Measurements from ENCODE around the gene ZNF559.
"Not testable (repeated sequence)": the region's sequence is repeated elsewhere in the genome, so short reads cannot be mapped to it uniquely, and the experiment has no call there.

The ZNF559 gene

GRCh38 chr19:9323919-9324583 lies at the start of gene ZNF559:
Gene ZNF559 (plus strand): TSS chr19:9324179. CDS start chr19:9338550, 14,371 bp downstream.
- peak; percentile 95 for DNase-seq

DNA sequence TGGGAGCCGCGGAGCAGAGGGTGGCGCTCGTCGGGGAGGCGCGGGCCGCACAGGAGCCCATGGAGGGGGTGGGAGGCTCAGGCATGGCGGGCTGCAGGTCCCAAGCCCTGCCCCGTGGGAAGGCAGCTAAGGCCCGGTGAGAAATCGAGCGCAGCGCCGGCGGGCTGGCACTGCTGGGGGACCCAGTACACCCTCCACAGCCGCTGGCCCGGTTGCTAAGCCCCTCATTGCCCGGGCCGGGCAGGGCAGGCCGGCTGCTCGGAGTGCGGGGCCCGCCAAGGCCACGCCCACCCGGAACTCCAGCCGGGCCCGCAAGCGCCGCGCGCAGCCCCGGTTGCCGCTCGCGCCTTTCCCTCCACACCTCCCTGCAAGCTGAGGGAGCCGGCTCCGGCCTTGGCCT lies 40.5 kb upstream of the ZNF559 start:
- DNase-seq, result not testable (repeated sequence)

- no peak for DNase-seq
Observed at GRCh38 chr19:9289231-9289884, 34.6 kb upstream of the ZNF559 start.

DNA sequence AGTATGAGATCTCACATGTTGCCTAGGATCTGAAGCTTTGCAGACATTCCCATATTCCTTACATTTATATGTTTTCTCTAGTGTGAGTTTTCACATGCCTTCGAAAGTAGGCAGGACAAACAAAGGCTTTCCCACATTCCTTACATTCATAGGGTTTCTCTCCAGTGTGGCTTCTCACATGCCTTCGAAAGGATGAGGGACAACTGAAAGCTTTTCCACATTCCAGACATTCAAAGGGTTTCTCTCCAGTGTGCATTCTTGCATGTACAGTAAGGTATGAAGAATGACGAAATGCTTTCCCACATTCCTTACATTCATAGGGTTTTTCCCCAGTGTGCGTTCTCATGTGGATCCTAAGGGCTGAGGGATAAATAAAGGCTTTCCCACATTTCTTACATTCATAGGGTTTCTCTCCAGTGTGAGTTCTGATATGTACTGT lies 28.5 kb upstream of the ZNF559 start:
- DNase-seq, result no peak

DNA sequence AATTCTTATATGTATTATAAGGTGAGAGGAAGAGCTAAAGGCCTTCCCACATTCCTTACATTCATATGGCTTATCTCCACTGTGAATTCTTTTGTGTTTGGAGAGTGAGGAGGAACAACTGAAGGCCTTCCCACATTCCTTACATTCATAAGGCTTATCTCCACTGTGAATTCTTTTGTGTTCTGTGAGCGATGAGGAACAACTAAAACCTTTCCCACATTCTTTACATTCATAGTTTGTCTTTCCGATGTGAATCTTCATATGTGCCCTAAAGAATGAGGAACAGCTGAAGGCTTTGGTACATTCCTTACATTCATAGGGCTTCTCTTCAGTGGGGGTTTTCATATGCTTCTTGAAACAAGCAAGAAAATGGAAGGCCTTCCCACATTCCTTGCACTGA lies 27.6 kb upstream of the ZNF559 start:
- DNase-seq, result no peak

DNA sequence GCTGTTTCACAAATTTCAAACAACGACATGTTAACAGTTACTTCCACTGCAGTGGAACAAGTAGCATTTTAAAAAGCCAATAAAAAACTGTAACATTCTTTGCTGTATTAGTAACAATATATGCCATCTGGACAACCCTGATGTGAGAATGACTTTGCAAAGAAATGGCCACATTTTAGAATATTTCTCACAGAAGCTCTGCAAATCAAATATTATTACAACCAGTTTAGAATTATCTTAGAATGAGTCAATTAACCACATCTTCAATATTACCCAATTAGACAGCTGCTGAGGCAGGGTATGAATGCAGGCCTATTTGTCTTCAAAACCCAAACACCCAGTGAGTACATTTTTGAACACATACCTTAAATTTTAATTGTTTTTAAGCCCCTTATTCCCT lies 17.5 kb upstream of the ZNF559 start:
- no peak for DNase-seq

- DNase-seq, result no peak
Observed at GRCh38 chr19:9308091-9308770, 15.7 kb upstream of the ZNF559 start.

- DNase-seq, result peak; percentile 75
Observed at GRCh38 chr19:9309139-9309973, 14.6 kb upstream of the ZNF559 start, which contains the start of gene ZNF699. Gene ZNF699 (minus strand): TSS chr19:9309838. CDS start chr19:9305119, 4,719 bp downstream.

- DNase-seq, result peak; percentile 75
Observed at GRCh38 chr19:9309974-9310446, 14.0 kb upstream of the ZNF559 start.

DNA sequence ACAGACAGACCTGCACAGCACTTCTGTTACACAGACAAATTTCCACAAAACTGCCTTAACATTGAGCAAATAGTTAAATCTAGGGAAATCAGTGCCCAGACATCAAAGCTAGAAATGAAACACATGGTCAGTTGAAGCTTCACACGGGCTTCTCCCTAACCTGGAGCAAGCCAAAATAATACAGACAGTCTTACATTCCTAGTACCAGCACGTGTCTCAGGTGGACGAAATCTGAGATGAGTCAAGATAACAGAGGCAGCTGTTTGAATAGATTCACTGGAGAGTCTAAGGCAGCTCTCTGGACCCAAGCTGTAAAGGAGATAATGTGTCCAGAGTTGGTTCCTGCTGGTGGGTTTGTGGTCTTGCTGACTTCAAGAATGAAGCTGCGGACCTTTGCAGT lies 10.2 kb upstream of the ZNF559 start:
- no peak for DNase-seq

GRCh38 chr19:9321338-9321737 lies 2.6 kb upstream of the ZNF559 start:
- no peak for DNase-seq

GRCh38 chr19:9321756-9322155 lies 2.2 kb upstream of the ZNF559 start:
- not testable (repeated sequence) for DNase-seq

DNA sequence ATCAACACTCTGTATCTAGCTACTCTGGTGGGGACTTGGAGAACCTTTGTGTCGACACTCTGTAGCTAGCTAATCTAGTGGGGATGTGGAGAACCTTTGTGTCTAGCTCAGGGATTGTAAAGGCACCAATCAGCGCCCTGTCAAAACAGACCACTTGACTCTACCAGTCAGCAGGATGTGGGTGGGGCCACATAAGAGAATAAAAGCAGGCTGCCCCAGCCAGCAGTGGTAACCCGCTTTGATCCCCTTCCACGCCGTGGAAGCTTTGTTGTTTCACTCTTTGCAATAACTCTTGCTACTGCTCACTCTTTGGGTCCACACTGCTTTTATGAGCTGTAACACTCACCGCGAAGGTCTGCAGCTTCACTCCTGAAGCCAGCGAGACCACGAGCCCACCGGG lies 1.8 kb upstream of the ZNF559 start:
- DNase-seq, result not testable (repeated sequence)

DNA sequence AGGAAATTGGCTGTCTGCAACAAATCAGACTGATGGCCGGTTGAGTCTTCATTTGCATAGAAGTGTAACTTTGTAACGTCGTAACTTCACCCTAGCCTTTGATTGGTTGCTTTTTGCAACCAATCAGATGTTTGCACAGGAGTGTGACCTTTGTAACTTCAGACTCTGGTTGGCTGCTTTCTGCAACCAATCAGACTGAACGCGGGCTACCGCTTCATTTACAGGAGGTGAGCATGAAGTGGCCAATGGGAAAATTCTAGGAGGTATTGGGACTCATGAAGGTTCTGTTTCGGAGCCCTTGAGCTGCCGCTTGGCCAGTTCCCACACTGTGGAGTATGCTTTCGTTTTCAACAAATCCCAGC lies 441 bp upstream of the ZNF559 start:
- peak; percentile 68 for DNase-seq

DNA sequence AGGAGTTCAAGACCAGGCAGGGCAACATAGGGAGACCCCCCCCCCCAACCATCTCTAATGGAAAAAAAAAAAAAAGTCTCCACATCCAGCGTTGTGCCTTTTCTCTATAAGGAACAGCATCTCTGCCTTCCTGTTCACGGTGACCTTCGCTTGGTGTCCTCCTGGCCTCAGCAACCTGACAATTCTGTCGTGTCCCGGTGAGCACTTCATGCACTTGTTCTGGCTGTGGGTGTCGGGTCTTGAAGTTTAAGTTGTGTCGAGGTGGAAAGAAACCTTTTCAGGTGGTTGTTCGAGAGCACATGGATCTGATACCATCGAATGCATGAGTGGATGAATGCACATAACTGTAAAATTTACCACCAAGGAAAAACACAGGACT lies 594 bp downstream of the ZNF559 start:
- no peak for DNase-seq

GRCh38 chr19:9329999-9330398 lies 6.0 kb downstream of the ZNF559 start:
- no peak for DNase-seq

DNA sequence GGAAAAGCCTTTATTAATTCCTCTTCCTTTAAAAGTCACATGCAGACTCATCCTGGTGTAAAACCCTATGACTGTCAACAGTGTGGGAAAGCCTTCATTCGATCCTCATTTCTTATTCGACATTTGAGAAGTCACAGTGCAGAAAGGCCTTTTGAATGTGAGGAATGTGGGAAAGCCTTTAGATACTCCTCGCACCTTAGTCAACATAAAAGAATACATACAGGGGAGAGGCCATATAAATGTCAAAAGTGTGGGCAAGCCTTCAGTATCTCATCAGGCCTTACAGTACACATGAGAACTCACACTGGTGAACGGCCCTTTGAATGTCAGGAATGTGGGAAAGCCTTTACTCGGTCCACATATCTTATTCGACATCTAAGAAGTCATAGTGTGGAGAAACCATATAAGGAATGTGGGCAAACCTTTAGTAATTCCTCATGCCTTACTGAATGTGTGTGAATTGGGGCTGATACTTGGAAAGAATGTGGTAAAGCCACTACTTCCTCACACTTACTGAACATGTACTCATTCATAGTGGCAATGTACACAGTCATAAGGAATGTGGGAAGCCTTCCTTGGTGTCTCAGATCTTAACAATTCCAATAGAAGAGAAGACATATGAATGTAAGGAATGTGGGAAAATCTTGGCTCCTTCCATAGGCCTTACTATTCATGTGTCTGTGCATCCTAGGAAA lies 18.8 kb downstream of the ZNF559 start:
- no peak for DNase-seq

DNA sequence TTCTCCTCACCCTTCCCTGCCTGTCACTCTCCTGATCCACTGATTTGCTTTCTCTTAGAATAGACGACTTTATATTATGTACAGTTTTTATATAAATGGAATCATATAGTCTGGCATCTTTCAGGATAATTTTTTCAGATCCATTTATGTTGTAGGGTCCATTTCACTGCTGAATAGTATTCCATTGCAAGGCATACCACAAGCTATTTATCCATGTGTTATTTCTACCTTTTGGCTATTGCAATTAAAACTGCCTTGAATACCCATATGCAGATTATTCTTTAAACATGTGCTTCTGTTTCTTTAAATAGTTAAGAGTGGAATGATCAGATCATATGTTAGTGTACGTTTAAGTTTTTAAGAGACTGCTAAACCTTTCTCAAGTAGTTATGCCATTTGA lies 21.0 kb downstream of the ZNF559 start:
- no peak for DNase-seq

GRCh38 chr19:9348253-9348652 lies 24.3 kb downstream of the ZNF559 start:
- no peak for DNase-seq

DNA sequence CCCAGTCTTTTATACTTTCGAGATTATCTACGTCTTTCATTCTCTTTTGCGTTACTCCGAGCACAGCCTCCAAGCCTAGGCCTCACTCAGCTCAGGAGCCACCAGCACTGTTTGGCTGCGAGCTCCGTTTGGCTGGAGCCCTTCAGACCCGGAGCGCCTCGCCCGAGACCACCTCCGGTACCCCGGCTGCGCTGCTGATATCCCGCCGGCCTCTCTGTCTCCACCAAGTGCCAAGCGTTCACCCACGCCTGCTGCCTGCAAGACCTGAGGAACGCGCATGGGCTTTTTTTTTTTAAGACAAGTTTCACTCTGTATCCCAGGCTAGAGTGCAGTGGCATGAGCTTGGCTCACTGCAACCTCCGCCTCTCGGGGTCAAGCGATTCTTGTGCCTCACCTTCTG lies 24.7 kb downstream of the ZNF559 start:
- no peak for DNase-seq

DNA sequence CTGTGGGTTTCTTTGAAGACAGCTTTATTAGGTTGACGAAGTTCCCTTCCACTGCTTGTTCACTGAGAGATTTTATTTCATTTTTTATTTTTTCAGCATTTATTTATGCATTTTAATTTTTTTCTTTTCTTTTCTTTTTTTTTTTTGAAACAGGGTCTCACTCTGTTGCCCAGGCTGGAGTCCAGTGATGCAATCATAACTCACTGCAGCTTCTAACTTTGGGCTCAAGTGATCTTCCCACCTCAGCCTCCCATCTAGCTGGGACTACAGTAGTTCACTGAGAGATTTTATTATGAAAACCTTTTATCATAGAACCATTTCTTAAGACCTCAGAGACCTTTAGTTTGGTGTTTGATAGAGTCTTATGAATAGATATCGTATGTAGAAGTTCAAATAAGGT lies 28.5 kb downstream of the ZNF559 start:
- no peak for DNase-seq

- DNase-seq, result no peak
Observed at GRCh38 chr19:9353011-9353410, 29.0 kb downstream of the ZNF559 start.
